Endothelial cell of umbilical vein (primary cell): ENCODE data around the gene CBY3.
"Not testable (repeated sequence)": the region's sequence is repeated elsewhere in the genome, so short reads cannot be mapped to it uniquely, and the experiment has no call there.

ENCODE experiments used
- CTCF ChIP-seq, 2 donors: IDR thresholded peaks; 1 replicate in 1 of 2; 2 replicates in 1 of 2; pipeline ENCODE4 v1.5.1; 2011; ENCODE audit warnings: low read length in 2 of 2, mild to moderate bottlenecking in 2 of 2, moderate library complexity in 2 of 2, control low read depth in 1 of 2, inconsistent platforms in 1 of 2, low read depth in 1 of 2; ENCODE audit not compliant: insufficient read depth in 1 of 2; ENCODE audit errors: extremely low read depth in 1 of 2
- EZH2 ChIP-seq: IDR thresholded peaks from 2 replicates; pipeline ENCODE4 v1.6.1; 2012; ENCODE audit warnings: borderline replicate concordance, low read depth, mild to moderate bottlenecking, moderate library complexity, low read length, inconsistent platforms; ENCODE audit not compliant: severe bottlenecking

- not testable (repeated sequence) for TF ChIP-seq CTCF (IDR thresholded peaks at IDR 0.05; ENCODE audit: extremely low read depth in 1 of 2, insufficient read depth in 1 of 2, low read depth in 1 of 2, low read length in 2 of 2); EZH2
Measured at GRCh38 chr5:179634370-179635172, 46.3 kb downstream of the CBY3 start.
